Trophoblast cell (in vitro differentiated cells and primary cell): ENCODE results near the gene IP6K3.
A peak's percentile ranks its signal among the peaks of the same experiment; 100 is the strongest.

Experiments used
- DNase-seq, 2 donors: peaks; one replicate each; pipeline ENCODE4 v3.0.0-alpha.2; 2016
- H2AFZ ChIP-seq: 2 replicates; pipeline ENCODE4 v1.6.1; 2013; ENCODE audit warnings: low read length, moderate library complexity, mild to moderate bottlenecking; ENCODE audit not compliant: insufficient read depth, poor library complexity
- H2AK5ac ChIP-seq: 2 replicates; pipeline ENCODE4 v1.6.1; 2013; ENCODE audit warnings: mild to moderate bottlenecking, low read length
- H2BK120ac ChIP-seq: 2 replicates; pipeline ENCODE4 v1.6.1; 2013; ENCODE audit warnings: low read length, mild to moderate bottlenecking, moderate library complexity; ENCODE audit not compliant: insufficient read depth, poor library complexity
- H2BK12ac ChIP-seq: 2 replicates; pipeline ENCODE4 v1.6.1; 2013; ENCODE audit warnings: mild to moderate bottlenecking, low read length, moderate library complexity
- H2BK5ac ChIP-seq: 2 replicates; pipeline ENCODE4 v1.6.1; 2013; ENCODE audit warnings: low read length, low read depth, moderate library complexity, mild to moderate bottlenecking; ENCODE audit not compliant: poor library complexity
- H3K14ac ChIP-seq: 2 replicates; pipeline ENCODE4 v1.6.1; 2013; ENCODE audit warnings: mild to moderate bottlenecking, low read length
- H3K18ac ChIP-seq: 2 replicates; pipeline ENCODE4 v1.6.1; 2013; ENCODE audit warnings: mild to moderate bottlenecking, low read length
- H3K23ac ChIP-seq: 2 replicates; pipeline ENCODE4 v1.6.1; 2013; ENCODE audit warnings: low read length
- H3K27ac ChIP-seq: 2 replicates; pipeline ENCODE4 v1.5.1; 2013; ENCODE audit warnings: low read depth, mild to moderate bottlenecking, inconsistent platforms, low read length, moderate library complexity
- H3K27me3 ChIP-seq: 2 replicates; pipeline ENCODE4 v1.6.1; 2013; ENCODE audit warnings: inconsistent platforms, mild to moderate bottlenecking, low read length, moderate library complexity; ENCODE audit not compliant: insufficient read depth
- H3K36me3 ChIP-seq, 2 experiments: 1 replicate in 1 of 2; 2 replicates in 1 of 2; pipeline ENCODE4 v1.6.1; 2013; ENCODE audit warnings: low read length in 2 of 2, mild to moderate bottlenecking in 2 of 2, moderate library complexity in 1 of 2; ENCODE audit not compliant: insufficient read depth in 2 of 2, control insufficient read depth in 1 of 2
- H3K4ac ChIP-seq: 2 replicates; pipeline ENCODE4 v1.6.1; 2013; ENCODE audit warnings: low read depth, mild to moderate bottlenecking, low read length, moderate library complexity
- H3K4me1 ChIP-seq, 2 experiments: 1 replicate in 1 of 2; 2 replicates in 1 of 2; pipeline ENCODE4 v1.6.1; 2013; ENCODE audit warnings: low read length in 2 of 2, mild to moderate bottlenecking in 2 of 2, moderate library complexity in 1 of 2; ENCODE audit not compliant: insufficient read depth in 2 of 2, control insufficient read depth in 1 of 2
- H3K4me2 ChIP-seq: 2 replicates; pipeline ENCODE4 v1.6.1; 2013; ENCODE audit warnings: inconsistent platforms, mild to moderate bottlenecking, low read length, moderate library complexity
- H3K4me3 ChIP-seq: 2 replicates; pipeline ENCODE4 v1.5.1; 2013; ENCODE audit warnings: mild to moderate bottlenecking, low read depth, low read length, inconsistent platforms
- H3K79me1 ChIP-seq: one replicate; pipeline ENCODE4 v1.6.1; 2013; ENCODE audit warnings: low read length
- H3K79me2 ChIP-seq: 2 replicates; pipeline ENCODE4 v1.6.1; 2013; ENCODE audit warnings: low read length, mild to moderate bottlenecking; ENCODE audit not compliant: control insufficient read depth, insufficient read depth, poor library complexity
- H3K9ac ChIP-seq: 2 replicates; pipeline ENCODE4 v1.6.1; 2013; ENCODE audit warnings: mild to moderate bottlenecking, low read length
- H3K9me3 ChIP-seq: 2 replicates; pipeline ENCODE4 v1.6.1; 2013; ENCODE audit warnings: low read depth, mild to moderate bottlenecking, control low read depth, inconsistent platforms, low read length; ENCODE audit not compliant: insufficient read depth
- H4K12ac ChIP-seq: 2 replicates; pipeline ENCODE4 v1.6.1; 2013; ENCODE audit warnings: low read depth, mild to moderate bottlenecking, low read length, moderate library complexity
- H4K8ac ChIP-seq: 2 replicates; pipeline ENCODE4 v1.6.1; 2013; ENCODE audit warnings: low read depth, mild to moderate bottlenecking, low read length, moderate library complexity
- H4K91ac ChIP-seq: one replicate; pipeline ENCODE4 v1.6.1; 2013; ENCODE audit warnings: low read depth, mild to moderate bottlenecking, low read length, moderate library complexity
- WGBS: extraction: QIAGEN DNeasy Blood & Tissue Kit; methylation state at CpG from one replicate; pipeline ENCODE4 v1.1.7; 2013; ENCODE audit warnings: missing lambda C conversion rate; ENCODE audit not compliant: insufficient read length, insufficient coverage; ENCODE audit errors: extremely low coverage; 5-methylcytosine and 5-hydroxymethylcytosine counted together

The IP6K3 gene

GRCh38 chr6:33716890-33717632, 29.6 kb downstream of the IP6K3 start:
- no peak overlapping the region for H2BK12ac ChIP-seq
- WGBS: no CpG with 5 or more reads among the region's 8 CpGs
- H3K9ac ChIP-seq: no peak overlapping the region
- no peaks in the 10 kb centered on the region for H3K9me3 ChIP-seq
- no peak overlapping the region for H3K4ac ChIP-seq
- no peak overlapping the region for H3K18ac ChIP-seq
- H3K4me2 ChIP-seq: no peak overlapping the region
- no peak overlapping the region for H3K23ac ChIP-seq
- H2BK5ac ChIP-seq: no peak overlapping the region
- no peaks in the 10 kb centered on the region for H3K79me2 ChIP-seq
- no peak overlapping the region for H2AK5ac ChIP-seq
- H4K12ac ChIP-seq: no peak overlapping the region
- no peaks in the 10 kb centered on the region for H3K4me1 ChIP-seq
- peak in 1 of 2 donors; percentile 11 for DNase-seq
- no peak overlapping the region for H4K8ac ChIP-seq
- H2BK120ac ChIP-seq: no peak overlapping the region
- no peaks in the 10 kb centered on the region for H3K79me1 ChIP-seq
- no peaks in the 10 kb centered on the region for H3K27me3 ChIP-seq
- H3K36me3 ChIP-seq: no peaks in the 10 kb centered on the region
- no peak overlapping the region for H3K4me3 ChIP-seq
- no peak overlapping the region for H4K91ac ChIP-seq
- no peak overlapping the region for H2AFZ ChIP-seq
- no peak overlapping the region for H3K27ac ChIP-seq
- no peak overlapping the region for H3K14ac ChIP-seq

- peak; percentile 83 to 84 for DNase-seq
- Histone ChIP-seq H3K18ac (no peak overlapping the region), H3K4ac (no peak overlapping the region), H3K79me2 (peaks cover under 1% of the 10 kb centered on the region), H4K12ac (no peak overlapping the region), H2BK120ac (no peak overlapping the region), H3K4me2 (no peak overlapping the region), H3K27ac (no peak overlapping the region), H3K79me1 (peaks cover 1% of the 10 kb centered on the region), H3K9me3 (no peaks in the 10 kb centered on the region), H3K27me3 (no peaks in the 10 kb centered on the region), H2AFZ (no peak overlapping the region), H4K8ac (no peak overlapping the region), H3K4me1 (peaks cover 0 to 3% of the 10 kb centered on the region in 2 experiments), H2AK5ac (no peak overlapping the region), H2BK5ac (no peak overlapping the region), H3K14ac (no peak overlapping the region), H4K91ac (no peak overlapping the region), H3K23ac (no peak overlapping the region), H3K36me3 (no peaks in the 10 kb centered on the region), H2BK12ac (no peak overlapping the region), H3K9ac (peak overlapping the region; percentile 25), H3K4me3 (no peak overlapping the region)
- no CpG with 5 or more reads among the region's 7 CpGs for WGBS
These were observed 30.3 kb downstream of the IP6K3 start for GRCh38 chr6:33716379-33716778.

- Histone ChIP-seq H3K4me3 (no peak overlapping the region), H3K27me3 (no peaks in the 10 kb centered on the region), H3K23ac (peak overlapping the region; percentile 50), H3K36me3 (peaks cover 1 to 3% of the 10 kb centered on the region in 2 experiments), H3K4ac (no peak overlapping the region), H4K12ac (no peak overlapping the region), H2AK5ac (no peak overlapping the region), H3K27ac (no peak overlapping the region), H3K18ac (no peak overlapping the region), H3K9ac (no peak overlapping the region), H3K9me3 (no peaks in the 10 kb centered on the region), H3K14ac (no peak overlapping the region), H3K79me1 (peaks cover 3% of the 10 kb centered on the region), H4K8ac (no peak overlapping the region), H3K4me1 (peaks cover 4 to 13% of the 10 kb centered on the region in 2 experiments), H3K79me2 (peaks cover 2% of the 10 kb centered on the region), H2BK12ac (no peak overlapping the region), H2AFZ (no peak overlapping the region), H2BK120ac (no peak overlapping the region), H4K91ac (no peak overlapping the region), H2BK5ac (no peak overlapping the region), H3K4me2 (no peak overlapping the region)
- no CpG with 5 or more reads among the region's 7 CpGs for WGBS
- DNase-seq: peak in 1 of 2 donors; percentile 13
These were observed 32.2 kb downstream of the IP6K3 start for GRCh38 chr6:33714385-33715040.

- WGBS: no CpG with 5 or more reads among the region's 2 CpGs
- Histone ChIP-seq H2BK5ac (no peak overlapping the region), H3K4me3 (no peak overlapping the region), H3K27ac (no peak overlapping the region), H3K4me1 (peaks cover 4 to 13% of the 10 kb centered on the region in 2 experiments), H3K18ac (no peak overlapping the region), H4K91ac (no peak overlapping the region), H3K4ac (no peak overlapping the region), H3K36me3 (peaks cover 4 to 5% of the 10 kb centered on the region in 2 experiments), H2BK12ac (no peak overlapping the region), H2AFZ (no peak overlapping the region), H3K14ac (no peak overlapping the region), H3K4me2 (no peak overlapping the region), H4K12ac (no peak overlapping the region), H3K23ac (no peak overlapping the region), H4K8ac (no peak overlapping the region), H2AK5ac (no peak overlapping the region), H3K9ac (no peak overlapping the region), H3K27me3 (no peaks in the 10 kb centered on the region), H3K9me3 (no peaks in the 10 kb centered on the region), H3K79me1 (peaks cover 3% of the 10 kb centered on the region), H2BK120ac (no peak overlapping the region), H3K79me2 (peaks cover 2% of the 10 kb centered on the region)
- no peak for DNase-seq
These were observed 32.9 kb downstream of the IP6K3 start for GRCh38 chr6:33713786-33714185.
